Measurements from ENCODE around the gene DLEC1. TPM values are rescaled to one million over a fixed set of nuclear protein-coding genes. Genes with fewer than 3 reads are reported as not detected.

The DLEC1 gene
- total and polyA plus RNA-seq, 2 of the 4 experiments (the other 2 are of a cell fraction), result 0.03 TPM; not detected in 1

- no peaks in the 10 kb centered on the region for H3K27me3 ChIP-seq (ENCODE audit: control insufficient read depth, insufficient read depth, low read length)
- no peak overlapping the region for H3K56ac ChIP-seq (ENCODE audit: extremely low read depth, insufficient read depth, low read length)
- no peak overlapping the region for H3K14ac ChIP-seq (replicated peaks; ENCODE audit: low read depth, low read length)
- peaks cover 2% of the 10 kb centered on the region; the same call in 1 of the 2 replicates for H3K4me1 ChIP-seq (ENCODE audit: control insufficient read depth, insufficient read depth, low read length)
- no TSS peak for BruUV-seq (replicated peaks)
- no peak overlapping the region; a peak in 1 of 4 replicates for H4K8ac ChIP-seq (ENCODE audit: low read depth in 2 of 2, low read length in 2 of 2)
- H2BK15ac ChIP-seq (ENCODE audit: low read depth, low read length), result no peak overlapping the region
- H3K4ac ChIP-seq (ENCODE audit: low read depth, low read length), result no peak overlapping the region
- no peaks in the 10 kb centered on the region for H3K9me3 ChIP-seq (ENCODE audit: control insufficient read depth, insufficient read depth, low read length)
- no peak overlapping the region for H3K23ac ChIP-seq (ENCODE audit: low read depth, low read length)
- no peak overlapping the region for H4K5ac ChIP-seq (ENCODE audit: low read depth, low read length)
- 60% methylated on average over 2 of the region's 12 CpGs; no CpG with 5 or more reads in 1 of the 2 experiments for WGBS, 2 experiments (ENCODE audit: extremely low coverage in 2 of 2, insufficient read length in 1 of 2)
- ChIA-PET CTCF (interaction anchor here (0.9 to 1.2 kb wide), 2 partner anchors 18 to 26 kb away, joined by 3 read pairs; partner anchors contain the start of gene ACAA1), POLR2A (ENCODE audit: unreplicated experiment) (interaction anchor here (0.9 kb wide), 1 partner anchor 84 kb away, joined by 3 read pairs; no protein-coding TSS in a partner anchor)
- no peak overlapping the region for H3K4me2 ChIP-seq (ENCODE audit: low read depth, low read length)
- intact Hi-C loops (cut with micrococcal nuclease) (no loop called here), dilution Hi-C loops (cut with HindIII; ENCODE audit: low sequenced_read_pairs, unreplicated experiment) (no loop called here), in situ Hi-C loops (cut with MboI; ENCODE audit: low sequenced_read_pairs) (no loop called here)
- no peak for ATAC-seq (ENCODE audit: low read depth)
- no peaks in the 10 kb centered on the region for H3K36me3 ChIP-seq (ENCODE audit: control insufficient read depth, insufficient read depth, low read length)
- no peak overlapping the region for H3K4me3 ChIP-seq (ENCODE audit: insufficient read depth, low read depth, low read length)
- no peak overlapping the region for H4K91ac ChIP-seq (ENCODE audit: insufficient read depth, low read depth, low read length)
- no peak overlapping the region for H2AK9ac ChIP-seq (replicated peaks; ENCODE audit: low read depth, low read length, poor library complexity)
- H3K9ac ChIP-seq (ENCODE audit: low read depth, low read length), result no peak overlapping the region
- no peak overlapping the region for H2BK20ac ChIP-seq (ENCODE audit: low read depth, low read length)
- no peak overlapping the region for H3K18ac ChIP-seq (ENCODE audit: low read depth, low read length)
- H3K9me1 ChIP-seq (ENCODE audit: insufficient read depth, low read length), result 0 out of 2 replicates have a peak, but pooled peaks cover 2% of the 10 kb centered on the region
- H2BK5ac ChIP-seq (ENCODE audit: low read depth, low read length, poor library complexity, severe bottlenecking), result no peak overlapping the region
- no peak overlapping the region for H2BK120ac ChIP-seq (ENCODE audit: low read depth, low read length)
- no peak overlapping the region for H3K27ac ChIP-seq (ENCODE audit: insufficient read depth, low read length)
- peaks cover 0 to 10% of the 10 kb centered on the region in 2 experiments; a peak in 2 of 4 replicates for H3K79me1 ChIP-seq (ENCODE audit: low read depth in 1 of 2, low read length in 2 of 2)
- H2AFZ ChIP-seq (replicated peaks; ENCODE audit: low read length, poor library complexity), result no peak overlapping the region
- no peak for DNase-seq
- no peak overlapping the region for H2AK5ac ChIP-seq (ENCODE audit: low read depth, low read length)
- no peaks in the 10 kb centered on the region for H4K20me1 ChIP-seq (ENCODE audit: insufficient read depth, low read length)
- no peak for TF ChIP-seq MAZ (IDR thresholded peaks at IDR 0.05; ENCODE audit: borderline replicate concordance, low read depth, low read length)
- no peak for TF ChIP-seq ELK1 (IDR thresholded peaks at IDR 0.05; ENCODE audit: borderline replicate concordance, low read depth, low read length)
- no peak for TF ChIP-seq BHLHE40 (IDR thresholded peaks at IDR 0.05; ENCODE audit: low read depth, low read length)
- no peak for TF ChIP-seq NFE2L2 (IDR thresholded peaks at IDR 0.05; ENCODE audit: low read depth, low read length)
- TF ChIP-seq SMC3 (IDR thresholded peaks at IDR 0.05; ENCODE audit: low read depth, low read length), result no peak
- no peak for TF ChIP-seq CHD1 (IDR thresholded peaks at IDR 0.05; ENCODE audit: low read depth, low read length)
- no peak for TF ChIP-seq USF2 (IDR thresholded peaks at IDR 0.05; ENCODE audit: low read depth, low read length)
- no peak for TF ChIP-seq CEBPB (IDR thresholded peaks at IDR 0.05; ENCODE audit: low read depth, low read length)
- no peak for TF ChIP-seq RFX5 (IDR thresholded peaks at IDR 0.05; ENCODE audit: low read depth, low read length)
- no peak for TF ChIP-seq MXI1 (IDR thresholded peaks at IDR 0.05; ENCODE audit: borderline replicate concordance, low read depth, low read length)
- no peak for TF ChIP-seq MAFK (IDR thresholded peaks at IDR 0.05; ENCODE audit: low read depth, low read length)
- no peak for TF ChIP-seq RCOR1 (IDR thresholded peaks at IDR 0.05; ENCODE audit: insufficient replicate concordance, low read length)
- no peak for TF ChIP-seq FOS (IDR thresholded peaks at IDR 0.05; ENCODE audit: low read depth, low read length)
- no peak for TF ChIP-seq CTCF (conservative IDR thresholded peaks at IDR 0.05; ENCODE audit: low read depth, low read length)
- TF ChIP-seq POLR2A (IDR thresholded peaks at IDR 0.05; ENCODE audit: low read depth, low read length), result no peak
Measured at GRCh38 chr3:38163117-38163840, 124.3 kb downstream of the DLEC1 start.
